HEK293 (cell line): Measurements from ENCODE around the gene AP1G2.

ENCODE experiments used
- CTCF ChIA-PET: fragments of 350-600 bp; formaldehyde crosslinking; extraction: SDS; loops from one replicate; lab custom pipeline; 2021; ENCODE audit warnings: antibody characterized with exemption; lab: Yijun Ruan, JAX
- POLR2A ChIA-PET: fragments of 300-600 bp; formaldehyde crosslinking; extraction: SDS; loops from one replicate; lab custom pipeline; 2020; ENCODE audit warnings: antibody characterized with exemption, inconsistent platforms; lab: Yijun Ruan, JAX
- H3K27ac ChIP-seq: fragments of 200-500 bp; sonication (Bioruptor generic); 2 replicates; pipeline ENCODE4 v1.5.1; 2014; ENCODE audit warnings: low read depth, low read length, control low read depth, inconsistent platforms; ENCODE audit errors: extremely low read depth
- H3K36me3 ChIP-seq, 2 experiments: fragments of 200-500 bp in 1 of 2; sonication (Bioruptor generic) in 1 of 2; 1 replicate in 1 of 2; 2 replicates in 1 of 2; pipeline ENCODE4 v1.5.1; 2014 to 2017; ENCODE audit warnings: inconsistent platforms in 2 of 2, low read length in 2 of 2; ENCODE audit not compliant: control insufficient read depth in 2 of 2, insufficient read depth in 1 of 2
- H3K4me1 ChIP-seq: fragments of 200-500 bp; sonication (Bioruptor generic); 2 replicates; pipeline ENCODE4 v1.5.1; 2014; ENCODE audit warnings: mild to moderate bottlenecking, low read length, inconsistent platforms; ENCODE audit not compliant: control insufficient read depth, insufficient read depth
- H3K4me3 ChIP-seq: 2 replicates; pipeline ENCODE4 v1.5.1; 2011; ENCODE audit warnings: low read depth, mild to moderate bottlenecking, control low read depth, low read length, moderate library complexity
- H3K9me3 ChIP-seq: fragments of 200-500 bp; sonication (Bioruptor generic); 2 replicates; pipeline ENCODE4 v1.5.1; 2014; ENCODE audit warnings: low read depth, low read length, inconsistent platforms; ENCODE audit not compliant: control insufficient read depth, insufficient read depth
- INSM2 ChIP-seq: fragments of 450-650 bp; formaldehyde crosslinking; IDR thresholded peaks from 2 replicates; pipeline ENCODE4 v1.5.1; 2016; ENCODE audit warnings: missing biosample characterization, missing genetic modification characterization
- KLF7 ChIP-seq: fragments of 450-650 bp; formaldehyde crosslinking; IDR thresholded peaks from 2 replicates; pipeline ENCODE4 v1.5.1; 2016; ENCODE audit warnings: missing biosample characterization, missing genetic modification characterization, borderline replicate concordance
- KLF8 ChIP-seq: fragments of 450-650 bp; formaldehyde crosslinking; IDR thresholded peaks from 2 replicates; pipeline ENCODE4 v1.5.1; 2016; ENCODE audit warnings: missing biosample characterization, missing genetic modification characterization
- MZF1 ChIP-seq: fragments of 450-650 bp; formaldehyde crosslinking; IDR thresholded peaks from 2 replicates; pipeline ENCODE4 v1.5.1; 2017; ENCODE audit warnings: missing biosample characterization, missing genetic modification characterization, borderline replicate concordance
- OVOL3 ChIP-seq: fragments of 450-650 bp; formaldehyde crosslinking; IDR thresholded peaks from 2 replicates; pipeline ENCODE4 v1.5.1; 2016; ENCODE audit warnings: missing biosample characterization, missing genetic modification characterization
- PATZ1 ChIP-seq: fragments of 450-650 bp; formaldehyde crosslinking; IDR thresholded peaks from 2 replicates; pipeline ENCODE4 v1.5.1; 2016; ENCODE audit warnings: missing biosample characterization, missing genetic modification characterization
- PRDM10 ChIP-seq: fragments of 450-650 bp; formaldehyde crosslinking; IDR thresholded peaks from 2 replicates; pipeline ENCODE4 v1.5.1; 2016; ENCODE audit warnings: missing biosample characterization, missing genetic modification characterization
- SCRT2 ChIP-seq: fragments of 450-650 bp; formaldehyde crosslinking; IDR thresholded peaks from 2 replicates; pipeline ENCODE4 v1.5.1; 2016; ENCODE audit warnings: missing biosample characterization, missing genetic modification characterization
- TCF7L2 ChIP-seq: IDR thresholded peaks from 2 replicates; pipeline ENCODE4 v1.6.1; 2011; ENCODE audit warnings: low read depth, mild to moderate bottlenecking, inconsistent platforms, low read length, moderate library complexity, borderline replicate concordance
- YY2 ChIP-seq: fragments of 450-650 bp; formaldehyde crosslinking; IDR thresholded peaks from 2 replicates; pipeline ENCODE4 v1.5.1; 2016; ENCODE audit warnings: missing biosample characterization, missing genetic modification characterization
- ZEB2 ChIP-seq: fragments of 450-650 bp; formaldehyde crosslinking; IDR thresholded peaks from 2 replicates; pipeline ENCODE4 v1.5.1; 2016; ENCODE audit warnings: missing biosample characterization, missing genetic modification characterization
- ZFP41 ChIP-seq: fragments of 450-650 bp; formaldehyde crosslinking; IDR thresholded peaks from 2 replicates; pipeline ENCODE4 v1.5.1; 2016; ENCODE audit warnings: missing biosample characterization, missing genetic modification characterization, borderline replicate concordance
- ZIC2 ChIP-seq: fragments of 450-650 bp; formaldehyde crosslinking; IDR thresholded peaks from 2 replicates; pipeline ENCODE4 v1.5.1; 2016; ENCODE audit warnings: missing biosample characterization, missing genetic modification characterization
- ZNF155 ChIP-seq: fragments of 450-650 bp; formaldehyde crosslinking; IDR thresholded peaks from 2 replicates; pipeline ENCODE4 v1.5.1; 2016; ENCODE audit warnings: missing biosample characterization, missing genetic modification characterization
- ZNF169 ChIP-seq: fragments of 450-650 bp; formaldehyde crosslinking; IDR thresholded peaks from 2 replicates; pipeline ENCODE4 v1.5.1; 2016; ENCODE audit warnings: missing biosample characterization, missing genetic modification characterization
- ZNF175 ChIP-seq: fragments of 450-650 bp; formaldehyde crosslinking; IDR thresholded peaks from 2 replicates; pipeline ENCODE4 v1.5.1; 2016; ENCODE audit warnings: missing biosample characterization, missing genetic modification characterization
- ZNF248 ChIP-seq: fragments of 450-650 bp; formaldehyde crosslinking; IDR thresholded peaks from 2 replicates; pipeline ENCODE4 v1.5.1; 2017; ENCODE audit warnings: missing biosample characterization, missing genetic modification characterization
- ZNF266 ChIP-seq: fragments of 450-650 bp; formaldehyde crosslinking; IDR thresholded peaks from 2 replicates; pipeline ENCODE4 v1.5.1; 2016; ENCODE audit warnings: missing biosample characterization, missing genetic modification characterization, low read depth
- ZNF311 ChIP-seq: fragments of 450-650 bp; formaldehyde crosslinking; IDR thresholded peaks from 2 replicates; pipeline ENCODE4 v1.5.1; 2017; ENCODE audit warnings: missing biosample characterization, missing genetic modification characterization, borderline replicate concordance
- ZNF341 ChIP-seq: fragments of 450-650 bp; formaldehyde crosslinking; IDR thresholded peaks from 2 replicates; pipeline ENCODE4; 2016; ENCODE audit warnings: low read depth, missing biosample characterization, missing genetic modification characterization
- ZNF530 ChIP-seq: fragments of 450-650 bp; formaldehyde crosslinking; IDR thresholded peaks from 2 replicates; pipeline ENCODE4 v1.5.1; 2016; ENCODE audit warnings: low read depth, missing biosample characterization, missing genetic modification characterization
- ZNF558 ChIP-seq: fragments of 450-650 bp; formaldehyde crosslinking; IDR thresholded peaks from 2 replicates; pipeline ENCODE4 v1.5.1; 2016; ENCODE audit warnings: missing biosample characterization, missing genetic modification characterization
- ZNF560 ChIP-seq: fragments of 450-650 bp; formaldehyde crosslinking; IDR thresholded peaks from 2 replicates; pipeline ENCODE4 v1.5.1; 2017; ENCODE audit warnings: missing biosample characterization, missing genetic modification characterization, borderline replicate concordance
- ZNF585B ChIP-seq: fragments of 450-650 bp; formaldehyde crosslinking; IDR thresholded peaks from 2 replicates; pipeline ENCODE4 v1.5.1; 2016; ENCODE audit warnings: missing biosample characterization, missing genetic modification characterization
- ZNF600 ChIP-seq: fragments of 450-650 bp; formaldehyde crosslinking; IDR thresholded peaks from 2 replicates; pipeline ENCODE4 v1.5.1; 2016; ENCODE audit warnings: missing biosample characterization, missing genetic modification characterization
- ZNF776 ChIP-seq: fragments of 450-650 bp; formaldehyde crosslinking; IDR thresholded peaks from 2 replicates; pipeline ENCODE4 v1.5.0; 2017; ENCODE audit warnings: missing biosample characterization, missing genetic modification characterization, borderline replicate concordance
- ZNF843 ChIP-seq: fragments of 450-650 bp; formaldehyde crosslinking; IDR thresholded peaks from 2 replicates; pipeline ENCODE4 v1.5.1; 2016; ENCODE audit warnings: missing biosample characterization, missing genetic modification characterization
- ZSCAN18 ChIP-seq: fragments of 450-650 bp; formaldehyde crosslinking; IDR thresholded peaks from 2 replicates; pipeline ENCODE4 v1.5.1; 2016; ENCODE audit warnings: missing biosample characterization, missing genetic modification characterization
- ZSCAN23 ChIP-seq: fragments of 450-650 bp; formaldehyde crosslinking; IDR thresholded peaks from 2 replicates; pipeline ENCODE4 v1.5.1; 2016; ENCODE audit warnings: missing biosample characterization, missing genetic modification characterization

Gene AP1G2

GRCh38 chr14:23568600-23569331 lies 1.2 kb upstream of the AP1G2 start:
- CTCF ChIA-PET: interaction anchor here (0.7 to 1.8 kb wide), 9 partner anchors 9 to 342 kb away, joined by 3 to 9 read pairs (median 4); no protein-coding TSS in a partner anchor
- Histone ChIP-seq H3K36me3 (peaks cover 6 to 26% of the 10 kb centered on the region in 2 experiments; a peak in 2 of 3 replicates), H3K4me3 (no peak overlapping the region), H3K4me1 (peaks cover 13% of the 10 kb centered on the region), H3K9me3 (no peaks in the 10 kb centered on the region), H3K27ac (peak overlapping the region; percentile 70)
- POLR2A ChIA-PET: interaction anchor here (0.6 kb wide), 1 partner anchor 456 kb away, joined by 3 read pairs; no protein-coding TSS in a partner anchor
- TF ChIP-seq ZNF776 (tag by site-specific recombination) (no peak), PATZ1 (tag by site-specific recombination) (0 out of 2 replicates have a peak, but pooled peaks have one; percentile 12), OVOL3 (tag by site-specific recombination) (no peak), PRDM10 (peak; percentile 50), ZNF530 (tag by site-specific recombination) (no peak), INSM2 (tag by site-specific recombination) (no peak), ZNF311 (tag by site-specific recombination) (no peak), ZIC2 (no peak), ZSCAN18 (tag by site-specific recombination) (no peak), ZNF175 (no peak), ZNF169 (tag by site-specific recombination) (no peak), KLF7 (tag by site-specific recombination) (no peak), SCRT2 (tag by site-specific recombination) (no peak), ZFP41 (no peak), KLF8 (tag by site-specific recombination) (no peak), ZEB2 (tag by site-specific recombination) (no peak), ZNF600 (tag by site-specific recombination) (no peak), ZNF248 (tag by site-specific recombination) (no peak), ZSCAN23 (tag by site-specific recombination) (no peak), ZNF560 (no peak), ZNF585B (tag by site-specific recombination) (no peak), ZNF843 (tag by site-specific recombination) (no peak), TCF7L2 (no peak), ZNF558 (no peak), ZNF155 (tag by site-specific recombination) (no peak), YY2 (no peak), MZF1 (no peak), ZNF341 (peak; percentile 51), ZNF266 (tag by site-specific recombination) (no peak)
